Measurements from ENCODE around the gene HRH2. TPM values are rescaled to one million over a fixed set of nuclear protein-coding genes. Genes with fewer than 3 reads are reported as not detected.
A peak's percentile ranks its signal among the peaks of the same experiment; 100 is the strongest.

The HRH2 gene
- total RNA-seq, 1 donor from 2014 or later: 1.7 TPM

GRCh38 chr5:175692235-175692995, 34.5 kb downstream of the HRH2 start:
- Mint-ChIP-seq H3K9me3 (no peaks in the 10 kb centered on the region), H3K27me3 (ENCODE audit: low read depth) (no peaks in the 10 kb centered on the region), H3K36me3 (ENCODE audit: low read depth) (no peaks in the 10 kb centered on the region), H3K27ac (ENCODE audit: unreplicated experiment) (no peak overlapping the region), H3K4me1 (peaks cover 5% of the 10 kb centered on the region), H3K4me3 (no peak overlapping the region)
- DNase-seq (ENCODE audit: low read depth, low spot score): no peak
- no peak for TF ChIP-seq CTCF (conservative IDR thresholded peaks at IDR 0.05)

GRCh38 chr5:175692996-175693710, 35.3 kb downstream of the HRH2 start:
- Mint-ChIP-seq H3K9me3 (no peaks in the 10 kb centered on the region), H3K4me3 (no peak overlapping the region), H3K27me3 (ENCODE audit: low read depth) (no peaks in the 10 kb centered on the region), H3K4me1 (peaks cover 5% of the 10 kb centered on the region), H3K36me3 (ENCODE audit: low read depth) (no peaks in the 10 kb centered on the region), H3K27ac (ENCODE audit: unreplicated experiment) (no peak overlapping the region)
- no peak for TF ChIP-seq CTCF (conservative IDR thresholded peaks at IDR 0.05)
- DNase-seq (ENCODE audit: low read depth, low spot score): no peak

GRCh38 chr5:175693741-175694140, 35.9 kb downstream of the HRH2 start:
- Mint-ChIP-seq H3K27ac (ENCODE audit: unreplicated experiment) (peak overlapping the region; percentile 65), H3K36me3 (ENCODE audit: low read depth) (no peaks in the 10 kb centered on the region), H3K4me1 (peaks cover 5% of the 10 kb centered on the region), H3K27me3 (ENCODE audit: low read depth) (no peaks in the 10 kb centered on the region), H3K4me3 (no peak overlapping the region), H3K9me3 (no peaks in the 10 kb centered on the region)
- DNase-seq (ENCODE audit: low read depth, low spot score): no peak
- no peak for TF ChIP-seq CTCF (conservative IDR thresholded peaks at IDR 0.05)

- H3K27me3 Mint-ChIP-seq (ENCODE audit: low read depth): no peaks in the 10 kb centered on the region
- no peak for DNase-seq (ENCODE audit: low read depth, low spot score)
- no peaks in the 10 kb centered on the region for H3K9me3 Mint-ChIP-seq
- no peak overlapping the region for H3K4me3 Mint-ChIP-seq
- H3K4me1 Mint-ChIP-seq: peaks cover 5% of the 10 kb centered on the region
- TF ChIP-seq CTCF (conservative IDR thresholded peaks at IDR 0.05): no peak
- H3K36me3 Mint-ChIP-seq (ENCODE audit: low read depth): no peaks in the 10 kb centered on the region
- no peak overlapping the region for H3K27ac Mint-ChIP-seq (ENCODE audit: unreplicated experiment)
Observed at GRCh38 chr5:175694371-175695160, 36.7 kb downstream of the HRH2 start.

Data from neural crest cell (in vitro differentiated cells).